K562 (cell line): ENCODE measurements around the gene ATP6V1F. TPM values are rescaled to one million over a fixed set of nuclear protein-coding genes. Genes with fewer than 3 reads are reported as not detected.
A peak's percentile ranks its signal among the peaks of the same experiment; 100 is the strongest.

Experiments
- ARID1B ChIP-seq: fragments of 450-650 bp; IDR thresholded peaks from 2 replicates; pipeline ENCODE4 v1.6.1; 2016; ENCODE audit warnings: antibody characterized with exemption, mild to moderate bottlenecking, inconsistent platforms
- ATF7 ChIP-seq: fragments of 450-650 bp; IDR thresholded peaks from 2 replicates; pipeline ENCODE4 v1.7.1; 2014; ENCODE audit warnings: mild to moderate bottlenecking, moderate library complexity
- DPF2 ChIP-seq: fragments of 450-650 bp; IDR thresholded peaks from 2 replicates; pipeline ENCODE4 v1.6.1; 2016
- EWSR1 ChIP-seq: fragments of 450-650 bp; IDR thresholded peaks from 2 replicates; pipeline ENCODE4 v1.6.1; 2018; ENCODE audit warnings: borderline replicate concordance, mild to moderate bottlenecking, low read depth, moderate library complexity; ENCODE audit not compliant: partially characterized antibody
- FOSL1 ChIP-seq: fragments of 200-800 bp; sonication (Bioruptor generic); conservative IDR thresholded peaks from 2 replicates; pipeline ENCODE4 v1.6.1; 2016; ENCODE audit warnings: missing genetic modification characterization, missing compliant biosample characterization
- HMG20A ChIP-seq: fragments of 450-650 bp; formaldehyde crosslinking; conservative IDR thresholded peaks from 2 replicates; pipeline ENCODE4 v1.4.0; 2020; ENCODE audit warnings: mild to moderate bottlenecking, mixed read lengths
- HMGN3 ChIP-seq: IDR thresholded peaks from 2 replicates; pipeline ENCODE4 v1.6.1; 2011; ENCODE audit warnings: borderline replicate concordance, low read depth, mild to moderate bottlenecking, mixed read lengths, low read length; ENCODE audit not compliant: insufficient read length; ENCODE audit errors: extremely low read depth
- HNRNPL ChIP-seq: fragments of 200-400 bp; formaldehyde crosslinking; IDR thresholded peaks from 2 replicates; pipeline ENCODE4 v1.6.1; 2017; ENCODE audit warnings: low read depth, mild to moderate bottlenecking, low read length
- IRF1 ChIP-seq: sonication (generic); formaldehyde crosslinking; IDR thresholded peaks from 2 replicates; pipeline ENCODE4 v1.8.0; 2022; ENCODE audit warnings: missing genetic modification reagents, mild to moderate bottlenecking, borderline replicate concordance
- KLF13 ChIP-seq: fragments of 450-650 bp; IDR thresholded peaks from 2 replicates; pipeline ENCODE4 v1.6.1; 2016; ENCODE audit warnings: missing genetic modification characterization, low read depth, mild to moderate bottlenecking, missing compliant biosample characterization, moderate library complexity, borderline replicate concordance
- MCM3 ChIP-seq: fragments of 450-650 bp; IDR thresholded peaks from 2 replicates; pipeline ENCODE4 v1.6.1; 2016
- NFIX ChIP-seq: fragments of 250-450 bp; sonication (Bioruptor Pico); IDR thresholded peaks from 2 replicates; pipeline ENCODE4 v1.4.0; 2020; ENCODE audit warnings: low read depth, mild to moderate bottlenecking, moderate library complexity
- PHTF2 ChIP-seq: fragments of 250-450 bp; sonication (Bioruptor Pico); IDR thresholded peaks from 2 replicates; pipeline ENCODE4 v1.5.0; 2021; ENCODE audit warnings: mild to moderate bottlenecking
- RCOR1 ChIP-seq, 2 experiments: IDR thresholded peaks; 2 replicates each; pipeline ENCODE4 v1.6.1; 2012; ENCODE audit warnings: low read depth in 2 of 2, low read length in 2 of 2, borderline replicate concordance in 1 of 2, improper control_type of control experiment in 1 of 2
- SMAD1 ChIP-seq: fragments of 150-350 bp; IDR thresholded peaks from 2 replicates; pipeline ENCODE4 v1.6.1; 2014; ENCODE audit warnings: low read length, low read depth; ENCODE audit not compliant: partially characterized antibody
- YBX1 ChIP-seq: fragments of 450-650 bp; IDR thresholded peaks from 2 replicates; pipeline ENCODE4 v1.7.1; 2016; ENCODE audit warnings: mild to moderate bottlenecking
- YY1 ChIP-seq, 3 experiments: IDR thresholded peaks; 2 replicates each; pipeline ENCODE4 v1.6.1; 2011; ENCODE audit warnings: low read length in 2 of 3, mild to moderate bottlenecking in 2 of 3, moderate library complexity in 2 of 3, borderline replicate concordance in 1 of 3, control low read depth in 1 of 3, low read depth in 1 of 3; ENCODE audit not compliant: insufficient read depth in 3 of 3, insufficient replicate concordance in 2 of 3, control insufficient read depth in 1 of 3, insufficient read length in 1 of 3; ENCODE audit errors: extremely low read depth in 1 of 3
- ZBTB43 ChIP-seq: sonication (generic); formaldehyde crosslinking; IDR thresholded peaks from 2 replicates; pipeline ENCODE4 v1.8.0; 2023; ENCODE audit warnings: mild to moderate bottlenecking, missing genetic modification reagents
- ZNF282 ChIP-seq: sonication (generic); formaldehyde crosslinking; IDR thresholded peaks from 2 replicates; pipeline ENCODE4 v1.8.1; 2023; ENCODE audit warnings: missing genetic modification reagents
- polyA plus RNA-seq, 8 experiments: library from polyadenylated mRNA; depleted of rRNA in 4 of 8; stranded (reverse) in 5 of 8; unstranded in 3 of 8; fragments of >200 nt; fragmentation: Nextera tagmentation in 2 of 8; fragmentation: Illumina TruSeq in 1 of 8; extraction: Ambion mirVana in 2 of 8; extraction: Trizol in 1 of 8; gene quantifications; 2 replicates each; pipeline versions ENCODE4 v1.2.1 to v1.2.3, GENCODE V29; 2011 to 2014; ENCODE audit warnings: inconsistent platforms in 1 of 8, missing spikeins in 1 of 8
- total RNA-seq, 7 experiments: library from RNA; depleted of rRNA in 6 of 7; stranded (reverse); fragments of >200 nt in 6 of 7; fragmentation: Illumina TruSeq in 2 of 7; extraction: Trizol in 2 of 7; gene quantifications; 2 replicates each; pipeline versions ENCODE4 v1.2.1 to v1.2.3, GENCODE V29; 2011 to 2021; ENCODE audit warnings: low replicate concordance in 1 of 7
- TF ChIP-seq, protein P1 (sequence below): fragments of 200-400 bp; formaldehyde crosslinking; IDR thresholded peaks from 2 replicates; pipeline ENCODE4 v1.6.1; 2017; ENCODE audit warnings: mild to moderate bottlenecking, low read depth, low read length, moderate library complexity
- TF ChIP-seq, protein P2 (sequence below), 2 experiments: fragments of 450-650 bp; IDR thresholded peaks; 2 replicates each; pipeline ENCODE4 v1.6.1; 2016

ATP6V1F gene
- total and polyA plus RNA-seq, 9 of the 15 experiments (the other 6 are each of a cell fraction or from before 2014, with no cell fraction given), result 206 to 1,123 (median 542) TPM

- TF ChIP-seq YY1 (IDR thresholded peaks at IDR 0.05; ENCODE audit: borderline replicate concordance in 1 of 3, control insufficient read depth in 1 of 3, extremely low read depth in 1 of 3, insufficient read depth in 3 of 3, insufficient read length in 1 of 3, insufficient replicate concordance in 2 of 3, low read depth in 1 of 3, low read length in 2 of 3) (no peak), FOSL1 (tag) (no peak; the same call in 1 of the 2 replicates), MCM3 (no peak), ZNF282 (no peak), NFIX (CRISPR knock-in tag) (no peak), HNRNPL (no peak), HMGN3 (peak; percentile 54), ZBTB43 (CRISPR knock-in tag) (no peak), KLF13 (tag) (peak; percentile 15; the same call in 1 of the 2 replicates), YBX1 (no peak), DPF2 (no peak; the same call in 1 of the 2 replicates), ATF7 (no peak; the same call in 1 of the 2 replicates), EWSR1 (no peak), RCOR1 (IDR thresholded peaks at IDR 0.05; ENCODE audit: borderline replicate concordance in 1 of 2, low read depth in 2 of 2, low read length in 2 of 2) (no peak), IRF1 (CRISPR knock-in tag) (no peak), PHTF2 (no peak), HMG20A (no peak), SMAD1 (no peak), ARID1B (no peak)
- TF ChIP-seq, protein P1, sequence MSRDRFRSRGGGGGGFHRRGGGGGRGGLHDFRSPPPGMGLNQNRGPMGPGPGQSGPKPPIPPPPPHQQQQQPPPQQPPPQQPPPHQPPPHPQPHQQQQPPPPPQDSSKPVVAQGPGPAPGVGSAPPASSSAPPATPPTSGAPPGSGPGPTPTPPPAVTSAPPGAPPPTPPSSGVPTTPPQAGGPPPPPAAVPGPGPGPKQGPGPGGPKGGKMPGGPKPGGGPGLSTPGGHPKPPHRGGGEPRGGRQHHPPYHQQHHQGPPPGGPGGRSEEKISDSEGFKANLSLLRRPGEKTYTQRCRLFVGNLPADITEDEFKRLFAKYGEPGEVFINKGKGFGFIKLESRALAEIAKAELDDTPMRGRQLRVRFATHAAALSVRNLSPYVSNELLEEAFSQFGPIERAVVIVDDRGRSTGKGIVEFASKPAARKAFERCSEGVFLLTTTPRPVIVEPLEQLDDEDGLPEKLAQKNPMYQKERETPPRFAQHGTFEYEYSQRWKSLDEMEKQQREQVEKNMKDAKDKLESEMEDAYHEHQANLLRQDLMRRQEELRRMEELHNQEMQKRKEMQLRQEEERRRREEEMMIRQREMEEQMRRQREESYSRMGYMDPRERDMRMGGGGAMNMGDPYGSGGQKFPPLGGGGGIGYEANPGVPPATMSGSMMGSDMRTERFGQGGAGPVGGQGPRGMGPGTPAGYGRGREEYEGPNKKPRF, result no peak
- TF ChIP-seq, protein P2, sequence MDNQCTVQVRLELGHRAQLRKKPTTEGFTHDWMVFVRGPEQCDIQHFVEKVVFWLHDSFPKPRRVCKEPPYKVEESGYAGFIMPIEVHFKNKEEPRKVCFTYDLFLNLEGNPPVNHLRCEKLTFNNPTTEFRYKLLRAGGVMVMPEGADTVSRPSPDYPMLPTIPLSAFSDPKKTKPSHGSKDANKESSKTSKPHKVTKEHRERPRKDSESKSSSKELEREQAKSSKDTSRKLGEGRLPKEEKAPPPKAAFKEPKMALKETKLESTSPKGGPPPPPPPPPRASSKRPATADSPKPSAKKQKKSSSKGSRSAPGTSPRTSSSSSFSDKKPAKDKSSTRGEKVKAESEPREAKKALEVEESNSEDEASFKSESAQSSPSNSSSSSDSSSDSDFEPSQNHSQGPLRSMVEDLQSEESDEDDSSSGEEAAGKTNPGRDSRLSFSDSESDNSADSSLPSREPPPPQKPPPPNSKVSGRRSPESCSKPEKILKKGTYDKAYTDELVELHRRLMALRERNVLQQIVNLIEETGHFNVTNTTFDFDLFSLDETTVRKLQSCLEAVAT (IDR thresholded peaks at IDR 0.05), result peak; percentile 62 to 87; a peak in 2 of 4 replicates
Measured at GRCh38 chr7:128830231-128831177, 32.2 kb upstream of the ATP6V1F start, which contains the start of gene FLNC (continued).
